HG02763 (cell line): ENCODE results near the gene RBPJ.
"Not testable (repeated sequence)": the region's sequence is repeated elsewhere in the genome, so short reads cannot be mapped to it uniquely, and the experiment has no call there.

ENCODE experiments used
- ATAC-seq: cut with Tn5 transposase; IDR thresholded peaks from one replicate; pipeline ENCODE4 v1.9.1; 2021; ENCODE audit warnings: mild to moderate bottlenecking, moderate library complexity; ENCODE audit not compliant: unreplicated experiment

Gene RBPJ

DNA sequence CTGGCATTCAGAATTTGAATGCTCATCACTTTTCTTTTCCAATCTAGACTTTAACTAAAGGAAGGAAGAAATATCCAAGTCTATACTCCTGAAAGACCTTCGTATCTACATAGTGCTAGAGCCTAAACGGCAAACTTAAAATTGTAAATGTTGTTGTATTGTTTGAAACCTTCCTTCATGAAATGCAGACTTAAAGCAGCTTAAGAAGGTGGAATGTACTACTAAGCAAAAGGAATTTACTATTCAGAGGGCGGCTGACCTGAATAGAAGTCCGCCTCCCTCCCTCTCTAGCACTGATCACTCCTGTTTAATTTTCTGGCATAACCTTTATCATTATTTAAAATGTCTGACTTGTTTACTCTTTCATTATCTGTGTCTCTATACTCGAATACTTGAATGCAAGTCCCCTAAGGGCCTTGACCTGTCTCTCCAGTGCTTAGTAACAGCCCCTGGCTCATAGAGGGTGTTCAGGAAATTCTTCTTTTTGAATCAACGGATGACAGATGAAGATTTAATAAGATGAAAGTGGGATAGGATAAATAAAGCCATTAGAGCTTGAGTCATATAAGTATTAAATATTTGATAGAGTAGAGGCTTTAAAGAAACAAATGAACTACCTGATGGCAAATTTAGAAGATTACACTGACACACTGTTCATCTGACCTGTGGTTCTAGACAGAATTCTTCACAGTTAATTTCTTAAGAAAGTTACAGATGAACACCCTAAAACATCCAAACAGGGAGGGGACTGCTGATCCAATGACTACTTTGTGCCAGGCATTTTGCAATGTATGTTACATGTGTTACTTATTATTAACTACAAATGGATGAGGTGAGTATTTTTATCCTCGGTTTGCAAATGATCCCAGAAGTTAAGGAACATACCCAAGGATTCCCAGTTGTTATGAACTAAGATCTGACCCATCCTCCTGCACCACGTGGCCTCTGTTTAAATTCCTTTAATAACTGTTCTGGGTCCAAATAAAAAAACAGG is 20.2 kb upstream of the RBPJ start:
- ATAC-seq: no peak

DNA sequence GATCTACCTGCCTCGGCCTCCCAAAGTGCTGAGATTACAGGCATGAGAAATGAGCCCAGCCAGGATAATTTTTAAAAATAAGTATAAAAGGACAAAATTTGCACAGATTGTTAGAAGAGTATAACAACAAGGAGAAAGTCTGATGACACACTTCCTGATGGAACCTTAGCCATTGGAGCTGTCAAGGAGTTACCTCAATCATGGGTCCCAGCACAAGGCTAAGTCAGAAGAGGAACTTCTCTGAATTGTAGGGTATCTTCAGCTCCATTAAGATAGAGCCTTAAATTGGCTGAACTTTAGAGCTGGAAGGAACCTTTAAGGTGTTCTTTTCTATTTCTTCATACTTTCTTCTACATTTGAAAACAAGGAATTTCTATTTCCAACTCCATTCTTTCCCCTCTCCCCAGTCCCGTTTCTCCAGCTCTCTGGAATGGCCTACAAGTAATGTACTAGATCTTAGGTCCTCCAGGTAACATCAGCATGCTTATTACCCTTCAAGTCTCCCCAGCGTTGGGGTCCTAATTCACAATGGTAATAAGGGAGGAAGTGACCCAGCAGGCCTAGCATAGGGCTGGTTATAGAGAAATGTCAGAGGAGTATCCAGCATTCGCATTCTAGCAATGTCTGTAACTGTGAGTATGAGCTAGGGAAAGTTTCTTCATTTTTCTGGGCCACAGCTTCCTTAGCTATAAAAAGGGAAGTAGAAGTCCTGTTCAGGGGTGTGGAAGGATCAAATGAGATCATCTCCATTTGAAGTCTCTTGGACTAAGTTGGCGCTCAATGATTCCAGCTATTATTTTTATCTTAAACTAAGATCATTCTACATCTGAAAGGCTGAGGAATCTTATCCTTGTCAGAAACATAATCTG is 18.5 kb upstream of the RBPJ start:
- no peak for ATAC-seq

DNA sequence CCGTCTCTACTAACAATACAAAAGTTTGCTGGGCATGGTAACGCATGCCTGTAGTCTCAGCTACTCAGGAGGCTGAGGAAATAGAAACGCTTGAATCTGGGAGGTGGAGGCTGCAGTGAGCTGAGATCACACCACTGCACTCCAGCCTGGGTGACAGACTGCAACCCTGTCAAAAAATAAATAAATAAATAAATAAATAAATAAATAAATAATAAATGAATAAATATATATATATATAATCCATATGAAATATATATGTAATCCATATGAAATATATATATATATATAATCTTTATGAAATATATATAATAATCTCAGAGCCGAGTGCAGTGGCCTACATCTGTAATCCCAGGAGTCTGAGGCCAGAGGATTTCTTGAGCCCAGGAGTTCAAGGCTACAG is 17.8 kb upstream of the RBPJ start:
- ATAC-seq: no peak

DNA sequence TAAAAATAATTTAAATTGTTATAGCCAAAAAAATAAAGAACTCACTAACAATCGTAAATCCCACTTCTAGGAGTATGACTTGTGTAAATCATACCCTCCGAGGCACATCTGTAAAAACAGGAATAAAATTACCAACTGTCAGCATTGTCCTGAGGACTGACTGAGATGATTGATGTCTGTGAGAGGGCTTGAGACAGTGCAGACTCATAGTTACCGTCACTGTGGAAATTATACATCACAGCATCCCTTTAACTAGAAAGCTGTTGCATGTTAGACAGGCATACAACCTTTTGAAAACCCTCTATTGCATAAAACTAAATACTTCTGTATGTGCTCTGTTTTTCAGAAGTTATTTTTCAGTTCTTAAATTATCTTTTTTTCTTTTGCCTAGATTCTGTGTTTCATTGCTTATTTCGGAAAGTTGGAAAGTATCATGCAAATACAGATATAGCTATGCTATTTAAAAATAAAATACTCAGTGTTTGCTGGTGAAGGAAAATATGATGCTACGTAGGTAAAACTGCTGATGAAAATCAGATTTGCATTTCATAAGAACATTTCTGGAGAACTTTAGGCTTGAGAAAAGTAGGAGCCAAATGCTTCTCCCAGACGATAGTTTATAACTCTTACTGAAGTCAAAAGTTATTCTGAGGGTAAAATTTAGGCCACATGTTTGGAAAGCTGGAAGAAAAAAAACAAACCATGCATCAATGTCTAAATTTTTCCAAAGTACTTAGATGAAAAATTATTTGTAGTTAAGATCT is 13.6 kb upstream of the RBPJ start:
- no peak for ATAC-seq

DNA sequence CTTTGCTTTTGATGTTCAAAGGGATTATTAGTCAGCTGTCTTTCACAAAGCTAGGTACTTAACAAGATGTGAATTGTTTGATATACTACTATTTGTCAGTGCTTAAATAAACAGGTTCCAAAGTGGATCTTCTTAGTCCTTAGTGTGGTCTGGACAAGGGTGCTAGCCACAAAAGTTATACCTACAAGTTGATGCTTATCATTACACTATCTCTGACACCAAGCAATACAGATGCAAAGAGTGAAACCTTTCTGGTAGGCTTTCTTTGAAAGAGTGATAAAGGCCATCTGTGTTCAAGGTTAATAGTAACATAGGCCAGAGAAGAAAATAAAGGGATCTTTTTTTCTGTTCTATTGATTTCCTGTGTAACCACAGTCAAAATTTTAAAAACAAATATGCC is 12.2 kb upstream of the RBPJ start:
- no peak for ATAC-seq

DNA sequence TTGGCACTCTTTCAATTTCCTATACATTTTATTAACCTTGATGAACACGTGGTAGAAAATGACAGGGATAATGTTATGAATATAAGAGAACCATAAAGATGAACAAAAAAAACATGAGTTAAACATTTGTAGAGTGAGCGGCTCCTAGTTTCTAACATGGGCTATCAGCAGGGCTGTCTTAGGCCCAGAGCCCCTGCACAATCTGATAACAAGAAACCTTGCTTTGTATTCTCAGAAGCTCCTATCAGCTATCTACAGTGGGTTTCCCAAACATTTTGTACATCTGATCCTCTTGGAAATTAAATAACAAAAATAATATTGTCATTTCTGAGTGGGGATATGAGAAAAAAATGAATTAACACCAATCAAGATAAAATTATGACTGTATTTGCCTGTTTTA is 10.6 kb upstream of the RBPJ start:
- no peak for ATAC-seq

DNA sequence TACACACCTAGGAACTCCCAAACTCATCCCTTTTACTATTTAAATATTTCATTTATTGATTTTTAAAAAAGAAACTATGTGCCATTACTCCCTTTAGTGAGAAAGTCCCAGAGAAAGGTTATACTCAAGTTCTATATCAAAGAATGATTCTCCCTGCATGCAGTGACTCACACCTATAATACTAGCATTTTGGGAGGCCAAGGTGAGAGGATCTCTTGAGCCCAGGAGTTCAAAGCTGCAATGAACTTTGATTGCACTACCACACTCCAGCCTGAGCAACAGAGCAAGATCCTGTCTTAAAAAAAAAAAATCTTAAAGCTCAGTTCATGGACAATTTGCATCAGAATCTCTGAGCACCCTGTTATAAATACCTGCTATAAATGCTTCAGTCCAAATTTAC is 9.2 kb upstream of the RBPJ start:
- no peak for ATAC-seq

DNA sequence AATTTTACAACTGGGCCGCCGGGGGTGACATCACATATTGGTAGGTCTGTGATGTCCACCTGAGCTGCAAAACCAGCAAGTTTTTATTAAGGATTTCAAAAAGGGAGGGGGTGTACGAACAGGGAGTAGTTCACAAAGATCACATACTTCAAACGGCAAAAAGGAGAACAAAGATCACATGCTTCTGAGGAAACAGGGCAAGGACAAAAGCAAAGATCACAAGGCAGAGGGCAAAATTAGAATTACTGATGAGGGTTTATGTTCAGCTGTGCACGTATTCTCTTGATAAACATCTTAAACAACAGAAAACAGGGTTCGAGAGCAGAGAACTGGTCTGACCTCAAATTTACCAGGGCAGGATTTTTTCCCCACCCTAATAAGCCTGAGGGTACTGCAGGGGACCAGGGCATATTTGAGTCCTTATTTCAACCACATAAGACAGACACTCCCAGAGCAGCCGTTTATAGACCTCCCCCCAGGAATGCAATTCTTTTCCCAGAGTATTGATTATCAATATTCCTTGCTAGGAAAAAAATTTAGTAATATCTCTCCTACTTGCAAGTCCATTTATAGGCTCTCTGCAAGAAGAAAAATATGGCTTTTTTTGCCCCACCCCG is 5.4 kb upstream of the RBPJ start:
- ATAC-seq: not testable (repeated sequence)

DNA sequence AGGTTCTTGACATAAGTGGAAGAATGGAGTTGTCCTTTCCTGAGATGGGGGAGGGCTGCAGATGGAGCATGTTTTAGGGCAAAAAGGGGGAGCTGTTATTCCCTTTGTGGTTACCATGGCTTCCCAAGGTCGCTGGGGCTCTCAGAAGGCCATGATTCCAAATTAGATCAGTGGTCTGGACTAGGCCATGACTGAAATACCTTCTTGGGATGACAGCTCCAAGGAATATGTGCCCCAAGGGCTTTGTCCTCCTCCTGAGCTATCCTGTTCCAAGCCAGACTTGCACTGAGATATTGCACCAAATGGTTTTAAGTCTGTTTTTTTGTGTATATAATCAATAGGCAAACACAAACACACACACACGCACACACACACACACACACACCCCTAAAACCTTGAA is 3.0 kb upstream of the RBPJ start:
- no peak for ATAC-seq

DNA sequence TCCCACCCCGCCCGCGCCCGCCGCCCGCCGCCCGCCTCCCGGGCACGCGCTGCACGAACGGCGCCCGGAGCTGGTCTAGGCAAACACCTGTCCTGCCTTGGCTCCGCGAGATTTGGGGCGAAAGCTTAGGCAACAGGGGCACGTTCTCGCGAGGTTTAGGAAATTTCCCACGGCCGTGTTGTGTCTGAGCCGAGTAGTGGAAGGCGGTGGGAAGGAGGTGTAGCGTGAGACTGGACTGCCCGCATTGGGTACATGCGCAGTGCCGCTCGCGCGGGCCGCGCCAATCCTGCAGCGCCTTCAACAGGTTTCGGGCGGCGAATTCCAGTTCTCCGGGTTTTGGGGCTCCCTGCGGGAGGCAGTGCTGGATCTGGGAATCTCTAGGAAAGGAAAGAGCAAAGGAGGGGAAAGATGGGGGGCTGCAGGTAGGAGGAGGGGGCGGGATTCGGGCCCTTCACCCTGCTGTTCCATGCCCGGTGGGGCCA is 1.3 kb upstream of the RBPJ start:
- peak; percentile 80 for ATAC-seq

DNA sequence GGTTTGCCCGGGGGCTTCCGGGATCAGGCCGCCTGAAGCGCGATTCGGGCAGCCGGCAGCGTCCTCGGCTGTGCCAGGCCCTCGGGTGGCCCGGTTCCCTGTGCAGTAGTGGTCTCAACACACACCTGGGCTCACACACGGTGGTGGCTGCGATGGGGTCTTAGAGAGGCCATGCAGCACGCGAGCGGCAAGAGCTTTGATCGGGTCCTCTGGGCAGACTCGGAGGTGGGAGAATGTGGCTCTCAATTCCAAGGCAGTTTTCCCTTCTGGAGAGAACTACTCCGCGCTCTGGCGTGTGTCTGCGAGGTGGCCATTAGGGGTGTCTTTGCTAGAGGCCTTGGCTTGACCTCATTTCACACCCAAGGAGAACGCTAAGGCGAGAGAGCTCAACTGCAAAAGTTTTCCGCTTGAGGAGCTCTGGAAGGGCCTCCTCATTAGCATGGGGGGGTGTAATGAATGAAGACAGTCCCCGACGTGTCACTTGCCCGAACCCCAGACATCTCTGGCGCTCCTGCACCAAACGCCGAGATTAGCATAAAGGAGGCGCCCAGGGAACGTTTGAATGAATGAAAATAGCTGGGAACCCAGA is 771 bp upstream of the RBPJ start:
- ATAC-seq: peak; percentile 14

DNA sequence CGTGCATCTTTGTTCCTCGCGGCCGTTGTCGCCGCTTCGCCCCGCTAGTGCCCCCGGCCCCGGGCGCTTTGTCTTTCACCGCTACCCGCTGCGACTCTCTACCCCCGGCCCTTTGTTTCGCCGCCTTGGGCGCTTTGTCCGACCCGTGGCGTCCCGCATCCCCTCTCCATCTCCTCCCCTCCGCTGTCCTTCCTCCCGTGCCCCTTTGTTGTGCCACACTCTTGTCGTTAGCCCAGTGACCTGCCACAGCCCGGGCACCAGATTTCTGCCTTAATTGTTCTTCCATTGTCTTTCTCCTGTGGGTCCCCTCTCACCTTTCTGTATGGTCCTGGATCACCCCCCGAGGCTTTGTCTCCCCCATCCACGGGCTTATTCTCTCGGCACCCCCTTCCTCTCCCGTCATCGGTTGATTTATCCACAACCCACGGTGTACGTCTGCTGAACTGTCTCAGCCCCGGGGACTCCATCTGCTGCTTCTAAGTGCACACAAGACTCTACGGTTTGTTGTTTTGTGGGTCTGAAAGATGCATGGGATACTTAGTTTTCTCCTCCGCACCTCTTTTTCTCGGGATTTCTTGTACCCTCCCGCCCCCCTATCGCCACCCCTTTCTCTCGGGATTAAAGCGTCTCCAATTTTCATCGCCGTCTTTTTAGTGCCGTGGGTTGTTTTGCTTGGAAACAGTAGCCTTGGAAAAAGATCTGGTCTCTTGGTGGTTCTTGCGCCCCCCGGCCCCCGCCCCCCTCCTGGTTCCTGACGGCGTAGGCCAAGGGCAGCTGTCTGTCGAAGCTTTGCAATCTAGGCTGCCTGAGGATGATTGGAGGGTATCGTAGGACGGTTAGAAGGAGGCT is 783 bp downstream of the RBPJ start:
- ATAC-seq: no peak

DNA sequence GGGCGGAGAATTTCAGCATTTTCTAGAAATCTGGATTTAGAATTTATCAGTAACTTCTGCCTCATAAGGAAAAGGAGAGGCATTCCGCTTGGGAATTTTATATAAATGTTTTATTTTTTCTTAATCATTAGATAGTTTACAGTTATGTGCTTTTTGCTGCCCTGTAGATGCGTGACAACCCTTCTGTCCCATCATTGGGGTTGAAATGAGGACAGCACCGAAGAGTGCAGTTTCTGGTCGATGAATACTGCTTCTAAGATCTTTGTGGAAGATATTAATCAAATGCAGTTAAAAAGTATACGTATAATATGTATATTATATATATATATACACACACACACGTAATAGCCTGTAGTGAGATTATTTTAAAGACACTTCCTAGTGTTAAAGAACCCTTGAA is 1.5 kb downstream of the RBPJ start:
- no peak for ATAC-seq

DNA sequence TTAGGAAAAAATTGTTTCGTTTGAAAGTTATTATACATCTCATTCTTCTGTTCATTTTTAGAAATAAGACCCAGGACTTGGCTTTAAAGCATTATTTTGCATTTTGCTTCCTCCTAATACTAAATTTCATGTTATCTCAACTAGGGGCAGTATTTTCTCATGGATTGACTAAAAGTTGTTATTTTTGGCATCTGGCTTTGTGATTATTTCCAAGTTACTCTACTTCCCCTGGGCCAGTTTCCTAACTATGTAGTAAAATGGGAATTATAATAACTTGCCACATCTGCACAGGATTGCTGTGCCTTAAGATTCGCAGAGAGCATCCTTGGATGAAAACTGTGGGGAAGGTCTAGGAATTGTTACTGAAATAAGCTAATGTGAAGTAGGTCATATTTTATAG is 3.0 kb downstream of the RBPJ start:
- ATAC-seq: no peak

DNA sequence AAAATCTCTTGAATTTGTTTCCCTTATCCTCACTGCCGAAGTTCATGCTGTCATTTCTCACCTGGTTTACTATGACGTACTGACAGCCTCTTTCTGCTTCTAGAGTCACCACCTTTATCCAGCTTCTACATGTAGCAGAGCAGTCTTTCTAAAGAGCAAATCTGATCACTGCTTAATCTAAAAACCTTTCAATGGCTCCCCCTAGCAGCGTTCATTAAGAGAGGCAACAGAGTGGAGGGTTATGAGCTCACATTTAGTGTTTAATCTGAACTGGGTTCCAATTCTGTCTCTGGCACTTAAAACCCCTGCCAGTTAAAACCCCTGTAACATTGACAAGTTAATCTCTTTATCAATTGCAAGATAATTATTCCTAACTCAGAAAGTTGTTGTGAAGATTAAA is 4.4 kb downstream of the RBPJ start:
- no peak for ATAC-seq

DNA sequence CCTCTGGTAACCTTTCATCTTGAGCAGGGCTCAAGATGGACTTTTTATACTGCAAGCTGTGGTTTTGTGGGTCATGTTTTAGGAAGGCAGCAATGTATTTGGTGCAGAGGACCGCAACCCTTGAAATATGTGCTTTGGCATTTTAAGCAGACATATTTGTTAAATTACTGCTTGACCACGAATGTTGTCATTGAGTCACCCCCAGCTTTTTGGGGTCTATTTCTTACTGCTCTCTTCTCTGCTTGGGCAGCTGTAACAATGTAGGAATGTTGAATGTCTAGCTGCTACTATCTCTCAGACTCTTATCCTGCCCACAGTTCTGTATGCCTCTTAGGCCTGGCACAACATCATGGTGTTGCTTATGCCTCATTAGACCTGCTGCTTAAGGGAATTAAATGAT is 6.0 kb downstream of the RBPJ start:
- no peak for ATAC-seq

DNA sequence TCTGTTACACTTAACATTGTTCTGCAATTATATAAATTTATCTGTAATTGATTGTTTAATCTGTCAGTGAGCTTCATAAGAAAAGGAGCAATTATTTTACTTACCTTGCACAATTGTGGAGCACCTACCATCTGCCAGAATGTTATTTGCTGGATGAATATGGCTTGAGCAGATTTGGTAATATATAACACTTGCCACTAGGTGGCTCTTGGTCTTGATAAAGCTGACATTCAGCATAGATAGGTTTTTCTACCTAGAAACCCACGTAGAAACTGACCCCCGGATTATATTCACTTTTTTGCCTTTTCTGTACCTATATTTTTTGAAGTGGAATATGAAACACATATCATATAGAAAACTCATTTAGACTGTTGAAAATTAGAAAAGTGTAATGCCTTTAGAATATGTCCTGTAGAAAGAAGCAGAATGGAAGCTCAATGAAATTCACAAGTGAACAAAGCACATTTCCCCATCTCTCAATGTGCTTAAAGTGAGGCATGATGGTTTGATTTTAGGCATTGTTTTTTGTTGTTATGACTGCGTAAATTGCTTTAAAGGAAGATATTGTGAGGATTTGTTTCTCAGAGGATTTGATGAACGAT is 9.5 kb downstream of the RBPJ start:
- ATAC-seq: peak; percentile 82

DNA sequence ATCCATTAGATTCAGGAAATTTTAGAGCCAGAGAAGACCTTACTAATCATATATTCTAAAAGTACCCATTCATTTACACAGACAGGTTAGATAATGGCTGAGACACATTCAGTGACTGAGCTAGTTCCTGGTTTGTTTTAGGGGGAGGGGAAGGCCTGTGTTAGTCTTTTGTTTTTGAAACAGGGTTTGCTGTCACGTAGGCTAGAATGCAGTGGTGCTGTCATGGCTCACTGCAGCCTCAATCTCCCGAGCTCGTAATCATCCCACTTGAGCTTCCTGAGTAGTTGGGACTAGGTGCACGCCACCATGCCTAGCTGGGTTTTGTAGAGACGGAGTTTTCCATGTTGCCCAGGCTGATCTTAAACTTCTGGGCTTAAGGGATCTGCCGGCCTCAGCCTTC is 10.1 kb downstream of the RBPJ start:
- no peak for ATAC-seq
